Myocyte (in vitro differentiated cells): ENCODE results near the gene COL1A1. TPM values are rescaled to one million over a fixed set of nuclear protein-coding genes. Genes with fewer than 3 reads are reported as not detected.

Source experiments
- DNase-seq: peaks from one replicate; pipeline ENCODE4 v3.0.0-alpha.2; 2012; ENCODE audit warnings: low read depth
- total RNA-seq: library from RNA; depleted of rRNA; stranded (reverse); fragments of >200 nt; gene quantifications from 2 replicates; pipeline ENCODE4 v1.2.3, GENCODE V29; 2014

COL1A1 gene
- total RNA-seq, 1 donor from 2014 or later: 604 TPM

- DNase-seq: peak; percentile 86
Observed at GRCh38 chr17:50213026-50214022, 11.9 kb upstream of the COL1A1 start.

GRCh38 chr17:50212121-50212843 lies 10.9 kb upstream of the COL1A1 start:
- DNase-seq: peak; percentile 70

- DNase-seq: no peak
Observed at GRCh38 chr17:50211249-50212120, 10.1 kb upstream of the COL1A1 start.

- DNase-seq: peak; percentile 99
Observed at GRCh38 chr17:50210240-50211225, 9.1 kb upstream of the COL1A1 start.

GRCh38 chr17:50209472-50210239 lies 8.2 kb upstream of the COL1A1 start:
- peak; percentile 98 for DNase-seq

GRCh38 chr17:50209133-50209471 lies 7.7 kb upstream of the COL1A1 start:
- no peak for DNase-seq

GRCh38 chr17:50208611-50209061 lies 7.2 kb upstream of the COL1A1 start:
- no peak for DNase-seq

GRCh38 chr17:50207792-50208567 lies 6.5 kb upstream of the COL1A1 start:
- no peak for DNase-seq

GRCh38 chr17:50207315-50207714 lies 5.9 kb upstream of the COL1A1 start:
- no peak for DNase-seq

- DNase-seq: peak; percentile 48
Observed at GRCh38 chr17:50206604-50207293, 5.3 kb upstream of the COL1A1 start.

- no peak for DNase-seq
Observed at GRCh38 chr17:50205963-50206505, 4.6 kb upstream of the COL1A1 start.

- DNase-seq: no peak
Observed at GRCh38 chr17:50205111-50205962, 3.9 kb upstream of the COL1A1 start.

- DNase-seq: no peak
Observed at GRCh38 chr17:50204431-50204830, 3.0 kb upstream of the COL1A1 start.

GRCh38 chr17:50203604-50204345 lies 2.3 kb upstream of the COL1A1 start:
- DNase-seq: peak; percentile 57

- DNase-seq: peak; percentile 38
Observed at GRCh38 chr17:50203086-50203485, 1.7 kb upstream of the COL1A1 start.
